OCI-LY3 (cell line): ENCODE measurements around the gene RNF217.

Experiments used
- CTCF ChIP-seq: fragments of 200-600, 300-600 bp; sonication (generic); IDR thresholded peaks from 2 replicates; pipeline ENCODE4 v1.5.1; 2014; ENCODE audit warnings: antibody characterized with exemption, low read length, low read depth
- EZH2phosphoT487 ChIP-seq: fragments of 200-600 bp; shearing (Covaris generic); IDR thresholded peaks from 2 replicates; pipeline ENCODE4 v1.6.1; 2018; ENCODE audit warnings: antibody characterized with exemption, mixed run types, low read depth

- TF ChIP-seq CTCF = no peak
- TF ChIP-seq EZH2phosphoT487 = no peak
These were observed 32.9 kb downstream of the RNF217 start for GRCh38 chr6:124995131-124995530.
